Measurements from ENCODE around the gene RPL18. TPM values are rescaled to one million over a fixed set of nuclear protein-coding genes. Genes with fewer than 3 reads are reported as not detected.

Gene RPL18
- 1,000 to 10,000 TPM; 1,120 to 1,389 TPM for total RNA-seq

DNA sequence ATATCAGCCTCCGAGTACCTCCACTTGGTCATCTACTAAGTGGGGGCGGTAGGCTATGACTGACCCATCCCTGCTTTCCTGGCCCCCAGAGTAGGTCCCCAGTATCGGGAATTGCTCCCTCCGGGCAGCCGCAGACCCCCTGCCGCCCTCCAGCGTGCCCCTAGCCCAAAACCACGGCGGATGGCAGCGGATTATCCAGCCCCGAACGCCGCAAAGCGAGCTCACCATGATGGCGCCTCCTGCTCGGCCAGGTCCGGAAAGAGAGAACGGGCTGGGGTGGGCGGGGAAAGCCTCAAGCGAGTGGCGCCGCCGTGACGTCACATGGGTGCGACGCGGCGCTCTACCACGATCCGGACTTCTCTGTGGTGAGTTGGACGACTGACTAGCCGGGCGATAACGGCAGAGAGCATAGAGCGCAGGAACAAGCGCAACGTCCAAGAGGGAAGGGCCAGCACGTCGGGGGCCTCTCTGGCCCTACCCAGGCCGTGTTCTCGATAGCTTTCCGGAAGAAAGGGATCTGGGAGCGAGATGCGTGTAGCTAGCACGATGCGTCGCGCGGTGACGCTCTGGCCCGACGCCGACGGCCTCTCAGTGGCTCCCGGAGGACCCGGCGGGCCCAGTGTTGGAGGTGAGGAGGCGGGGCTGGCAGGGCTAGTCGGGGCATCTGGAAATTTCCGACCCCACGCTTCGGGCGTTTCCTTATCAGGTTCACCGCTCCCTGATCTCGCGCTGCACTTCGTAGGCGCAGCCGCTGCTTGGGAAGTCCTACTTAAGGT is at the start of gene RPL18, which contains the start of gene SPHK2:
Gene RPL18 (minus strand): TSS at position 263 of the 776 bp plus-strand sequence. CDS start 35 bp downstream, at position 228.
Gene SPHK2 (plus strand): TSS at position 591 of the 776 bp plus-strand sequence. CDS start 1,009 bp downstream, outside the sequence.
- DNase-seq (ENCODE audit: low spot score) (peak; percentile 93), ATAC-seq (ENCODE audit: insufficient number of reproducible peaks, low FRiP score, low read depth) (peak; percentile 82)
- peak within 1 kb of the TSS; percentile 93 to 97 for H3K27ac ChIP-seq
- no peaks in the 10 kb centered on the region for H3K27me3 ChIP-seq (replicated peaks; ENCODE audit: insufficient read depth)
- H3K9me3 ChIP-seq, result no peaks in the 10 kb centered on the region
- peak within 1 kb of the TSS; percentile 95 for H3K4me3 ChIP-seq
- TF ChIP-seq, protein P1, sequence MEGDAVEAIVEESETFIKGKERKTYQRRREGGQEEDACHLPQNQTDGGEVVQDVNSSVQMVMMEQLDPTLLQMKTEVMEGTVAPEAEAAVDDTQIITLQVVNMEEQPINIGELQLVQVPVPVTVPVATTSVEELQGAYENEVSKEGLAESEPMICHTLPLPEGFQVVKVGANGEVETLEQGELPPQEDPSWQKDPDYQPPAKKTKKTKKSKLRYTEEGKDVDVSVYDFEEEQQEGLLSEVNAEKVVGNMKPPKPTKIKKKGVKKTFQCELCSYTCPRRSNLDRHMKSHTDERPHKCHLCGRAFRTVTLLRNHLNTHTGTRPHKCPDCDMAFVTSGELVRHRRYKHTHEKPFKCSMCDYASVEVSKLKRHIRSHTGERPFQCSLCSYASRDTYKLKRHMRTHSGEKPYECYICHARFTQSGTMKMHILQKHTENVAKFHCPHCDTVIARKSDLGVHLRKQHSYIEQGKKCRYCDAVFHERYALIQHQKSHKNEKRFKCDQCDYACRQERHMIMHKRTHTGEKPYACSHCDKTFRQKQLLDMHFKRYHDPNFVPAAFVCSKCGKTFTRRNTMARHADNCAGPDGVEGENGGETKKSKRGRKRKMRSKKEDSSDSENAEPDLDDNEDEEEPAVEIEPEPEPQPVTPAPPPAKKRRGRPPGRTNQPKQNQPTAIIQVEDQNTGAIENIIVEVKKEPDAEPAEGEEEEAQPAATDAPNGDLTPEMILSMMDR (IDR thresholded peaks at IDR 0.05), result no peak
- H3K4me1 ChIP-seq (ENCODE audit: control insufficient read depth in 1 of 2, low read depth in 2 of 2), result peaks cover 27 to 49% of the 10 kb centered on the region in 2 donors
- H3K36me3 ChIP-seq, result peaks cover 23% of the 10 kb centered on the region

- Histone ChIP-seq H3K27me3 (replicated peaks; ENCODE audit: insufficient read depth) (no peaks in the 10 kb centered on the region), H3K27ac (no peak overlapping the region), H3K4me1 (ENCODE audit: control insufficient read depth in 1 of 2, low read depth in 2 of 2) (no peaks in the 10 kb centered on the region), H3K36me3 (no peaks in the 10 kb centered on the region), H3K4me3 (no peak overlapping the region), H3K9me3 (no peaks in the 10 kb centered on the region)
- DNase-seq (ENCODE audit: low spot score) (no peak), ATAC-seq (ENCODE audit: insufficient number of reproducible peaks, low FRiP score, low read depth) (no peak)
- TF ChIP-seq, protein P1 (IDR thresholded peaks at IDR 0.05), result no peak
These were observed 49.8 kb upstream of the RPL18 start for GRCh38 chr19:48668761-48669160.

GRCh38 chr19:48668332-48668731 is 49.4 kb upstream of the RPL18 start:
- TF ChIP-seq, protein P1 (IDR thresholded peaks at IDR 0.05), result no peak
- ATAC-seq (ENCODE audit: insufficient number of reproducible peaks, low FRiP score, low read depth) (no peak), DNase-seq (ENCODE audit: low spot score) (no peak)
- Histone ChIP-seq H3K36me3 (no peaks in the 10 kb centered on the region), H3K27me3 (replicated peaks; ENCODE audit: insufficient read depth) (no peaks in the 10 kb centered on the region), H3K27ac (no peak overlapping the region), H3K9me3 (no peaks in the 10 kb centered on the region), H3K4me3 (no peak overlapping the region), H3K4me1 (ENCODE audit: control insufficient read depth in 1 of 2, low read depth in 2 of 2) (no peaks in the 10 kb centered on the region)

GRCh38 chr19:48665786-48666185 is 46.8 kb upstream of the RPL18 start:
- ATAC-seq (ENCODE audit: insufficient number of reproducible peaks, low FRiP score, low read depth), result no peak

GRCh38 chr19:48664476-48664875 is 45.5 kb upstream of the RPL18 start:
- H3K27me3 ChIP-seq (replicated peaks; ENCODE audit: insufficient read depth), result no peaks in the 10 kb centered on the region
- no peak for DNase-seq (ENCODE audit: low spot score)
- H3K4me3 ChIP-seq, result no peak overlapping the region
- H3K4me1 ChIP-seq (ENCODE audit: control insufficient read depth in 1 of 2, low read depth in 2 of 2), result peaks cover 0 to 6% of the 10 kb centered on the region in 2 donors
- ATAC-seq (ENCODE audit: insufficient number of reproducible peaks, low FRiP score, low read depth), result no peak
- no peaks in the 10 kb centered on the region for H3K9me3 ChIP-seq
- TF ChIP-seq, protein P1 (IDR thresholded peaks at IDR 0.05), result no peak
- no peak overlapping the region for H3K27ac ChIP-seq
- H3K36me3 ChIP-seq, result no peaks in the 10 kb centered on the region

More at GRCh38 chr19:48665786-48666185, 46.8 kb upstream of the RPL18 start:
- no peaks in the 10 kb centered on the region for H3K9me3 ChIP-seq
- no peak overlapping the region for H3K27ac ChIP-seq
- no peaks in the 10 kb centered on the region for H3K36me3 ChIP-seq
- peaks cover 0 to 6% of the 10 kb centered on the region in 2 donors for H3K4me1 ChIP-seq (ENCODE audit: control insufficient read depth in 1 of 2, low read depth in 2 of 2)
- TF ChIP-seq, protein P1 (IDR thresholded peaks at IDR 0.05), result no peak
- H3K27me3 ChIP-seq (replicated peaks; ENCODE audit: insufficient read depth), result no peaks in the 10 kb centered on the region
- no peak for DNase-seq (ENCODE audit: low spot score)
- no peak overlapping the region for H3K4me3 ChIP-seq

Measured in thoracic aorta (tissue), 2 donors.